ENCODE results near the gene ANGPTL1. TPM values are rescaled to one million over a fixed set of nuclear protein-coding genes. Genes with fewer than 3 reads are reported as not detected.

Gene ANGPTL1
- total RNA-seq (not detected in 2 replicates), polyA plus RNA-seq (not detected in 2 replicates), polyA minus RNA-seq (not detected in 2 replicates)
- total RNA-seq (2013), result 2.4 TPM

GRCh38 chr1:178870944-178871343 lies at the start of gene ANGPTL1:
Gene ANGPTL1, minus strand, starts transcription at chr1:178871077. Its CDS starts 5,301 bp downstream, at chr1:178865776.
- Histone ChIP-seq H3K9me3 (ENCODE audit: control extremely low read depth in 1 of 3, control insufficient read depth in 2 of 3, insufficient read depth in 1 of 3, low read length in 2 of 3) (no peaks in the 10 kb centered on the region), H3K27ac (ENCODE audit: low read length in 2 of 2) (peak within 1 kb of the TSS in 1 of 2 donors; percentile 73), H3K4me3 (ENCODE audit: control extremely low read depth in 1 of 5, extremely low read depth in 1 of 5, insufficient read depth in 1 of 5, low read depth in 2 of 5, low read length in 4 of 5) (no peak within 1 kb of the TSS), H3K4me1 (ENCODE audit: control insufficient read depth in 2 of 2, insufficient read depth in 2 of 2, low read length in 2 of 2) (peaks cover 0 to 13% of the 10 kb centered on the region in 2 donors), H3K36me3 (replicated peaks in 1 of 2; ENCODE audit: control extremely low read depth in 1 of 2, control insufficient read depth in 1 of 2, extremely low read depth in 1 of 2, insufficient read depth in 2 of 2, low read length in 1 of 2) (peaks cover 20 to 70% of the 10 kb centered on the region in 2 experiments), H3K9ac (ENCODE audit: low read length) (no peak within 1 kb of the TSS), H3K27me3 (replicated peaks in 1 of 4; ENCODE audit: control extremely low read depth in 1 of 4, control insufficient read depth in 3 of 4, insufficient read depth in 4 of 4, low read length in 3 of 4) (no peaks in the 10 kb centered on the region), H4K20me1 (ENCODE audit: control insufficient read depth, insufficient read depth, low read length, poor library complexity, severe bottlenecking) (peaks cover 12% of the 10 kb centered on the region), H3K79me2 (ENCODE audit: control insufficient read depth, insufficient read depth, low read length) (peaks cover 37% of the 10 kb centered on the region), H3K4me2 (replicated peaks; ENCODE audit: low read depth, low read length, poor library complexity, severe bottlenecking) (no peak within 1 kb of the TSS), H2AFZ (ENCODE audit: insufficient read depth, low read depth, low read length, poor library complexity, severe bottlenecking) (no peak within 1 kb of the TSS)
- H3K9me3 Mint-ChIP-seq (ENCODE audit: insufficient read depth), result no peaks in the 10 kb centered on the region
- no peak for ATAC-seq (ENCODE audit: low read depth)
- H3K27me3 Mint-ChIP-seq, result no peaks in the 10 kb centered on the region
- no peak for DNase-seq
- H3K4me1 Mint-ChIP-seq, result peaks cover 43% of the 10 kb centered on the region
- POLR2A ChIA-PET, result interaction anchor here (0.5 kb wide), 1 partner anchor 265 kb away, joined by 4 read pairs; no protein-coding TSS in a partner anchor
- CTCF ChIA-PET, result interaction anchor here (1.4 to 2.2 kb wide), 3 partner anchors 132 to 338 kb away, joined by 4 to 16 read pairs (median 10); no protein-coding TSS in a partner anchor
- H3K27ac Mint-ChIP-seq, result peak within 1 kb of the TSS; percentile 85
- no peak for TF ChIP-seq EZH2 (IDR thresholded peaks at IDR 0.05; ENCODE audit: borderline replicate concordance, insufficient read depth, low read depth, low read length, poor library complexity, severe bottlenecking)
- no peak for TF ChIP-seq CTCF (IDR thresholded peaks at IDR 0.05)
- no CpG with 5 or more reads among the region's 4 CpGs for WGBS (ENCODE audit: insufficient coverage)
- no peak within 1 kb of the TSS for H3K4me3 Mint-ChIP-seq
- intact Hi-C loops (cut with micrococcal nuclease), result no loop called here

- no CpG with 5 or more reads among the region's 2 CpGs for WGBS (ENCODE audit: insufficient coverage)
- peaks cover 25 to 72% of the 10 kb centered on the region in 2 experiments for H3K36me3 ChIP-seq (replicated peaks in 1 of 2; ENCODE audit: control extremely low read depth in 1 of 2, control insufficient read depth in 1 of 2, extremely low read depth in 1 of 2, insufficient read depth in 2 of 2, low read length in 1 of 2)
- ChIA-PET CTCF (no interaction called here), POLR2A (no interaction called here)
- H3K27ac ChIP-seq (ENCODE audit: low read length in 2 of 2), result peak overlapping the region in 1 of 2 donors; percentile 37
- Mint-ChIP-seq H3K27me3 (no peaks in the 10 kb centered on the region), H3K27ac (peak overlapping the region; percentile 60), H3K4me1 (peaks cover 60% of the 10 kb centered on the region), H3K9me3 (ENCODE audit: insufficient read depth) (peaks cover 2% of the 10 kb centered on the region), H3K4me3 (no peak overlapping the region)
- H3K9me3 ChIP-seq (ENCODE audit: control extremely low read depth in 1 of 3, control insufficient read depth in 2 of 3, insufficient read depth in 1 of 3, low read length in 2 of 3), result peaks cover 0 to 6% (median 4%) of the 10 kb centered on the region in 3 donors
- DNase-seq (no peak), ATAC-seq (ENCODE audit: low read depth) (no peak)
- intact Hi-C loops (cut with micrococcal nuclease), result no loop called here
- H3K9ac ChIP-seq (ENCODE audit: low read length), result no peak overlapping the region
- H2AFZ ChIP-seq (ENCODE audit: insufficient read depth, low read depth, low read length, poor library complexity, severe bottlenecking), result no peak overlapping the region
- no peak overlapping the region for H3K4me3 ChIP-seq (ENCODE audit: control extremely low read depth in 1 of 5, extremely low read depth in 1 of 5, insufficient read depth in 1 of 5, low read depth in 2 of 5, low read length in 4 of 5)
- H3K4me1 ChIP-seq (ENCODE audit: control insufficient read depth in 2 of 2, insufficient read depth in 2 of 2, low read length in 2 of 2), result peaks cover 2 to 24% of the 10 kb centered on the region in 2 donors
- TF ChIP-seq EZH2 (IDR thresholded peaks at IDR 0.05; ENCODE audit: borderline replicate concordance, insufficient read depth, low read depth, low read length, poor library complexity, severe bottlenecking) (no peak), CTCF (IDR thresholded peaks at IDR 0.05) (no peak)
- no peak overlapping the region for H3K4me2 ChIP-seq (replicated peaks; ENCODE audit: low read depth, low read length, poor library complexity, severe bottlenecking)
- no peaks in the 10 kb centered on the region for H3K27me3 ChIP-seq (replicated peaks in 1 of 4; ENCODE audit: control extremely low read depth in 1 of 4, control insufficient read depth in 3 of 4, insufficient read depth in 4 of 4, low read length in 3 of 4)
- H3K79me2 ChIP-seq (ENCODE audit: control insufficient read depth, insufficient read depth, low read length), result no peaks in the 10 kb centered on the region
- peaks cover 13% of the 10 kb centered on the region for H4K20me1 ChIP-seq (ENCODE audit: control insufficient read depth, insufficient read depth, low read length, poor library complexity, severe bottlenecking)
Measured at GRCh38 chr1:178919581-178919980, 48.7 kb upstream of the ANGPTL1 start.

All from B cell (primary cell).